GM10248 (cell line): Measurements from ENCODE around the gene DQX1.

Experiments
- CTCF ChIA-PET: fragments of 300-600 bp; sonication (Branson Sonifier 250); formaldehyde crosslinking; extraction: SDS; loops from one replicate; lab custom pipeline; 2021; ENCODE audit warnings: antibody characterized with exemption; lab: Yijun Ruan, JAX
- POLR2A ChIA-PET: fragments of 350-650 bp; sonication (Branson Sonifier 250); formaldehyde crosslinking; extraction: SDS; loops from one replicate; lab custom pipeline; 2020; ENCODE audit warnings: antibody characterized with exemption; lab: Yijun Ruan, JAX
- DNase-seq: peaks from one replicate; pipeline ENCODE4 v3.0.0; 2012; ENCODE audit errors: extremely low spot score
- CTCF ChIP-seq: IDR thresholded peaks from 2 replicates; pipeline ENCODE4 v1.5.1; 2012; ENCODE audit warnings: mild to moderate bottlenecking, low read depth; ENCODE audit errors: extremely low read depth, missing control alignments, control extremely low read depth

Gene DQX1

GRCh38 chr2:74525717-74526648 is at the start of gene DQX1:
Gene DQX1 (minus strand): TSS chr2:74526231. CDS start chr2:74525729, 502 bp downstream.
- CTCF ChIA-PET = interaction anchor here (0.9 to 9.3 kb wide), 5 partner anchors 17 to 62 kb away, joined by 3 to 76 read pairs (median 3); partner anchors contain the start of genes CCDC142 and TTC31
- TF ChIP-seq CTCF = no peak
- POLR2A ChIA-PET = interaction anchor here (0.6 to 1.1 kb wide), 2 partner anchors 13 to 59 kb away, joined by 3 to 4 read pairs; no protein-coding TSS in a partner anchor
- peak; percentile 67 for DNase-seq

- CTCF ChIA-PET = interaction anchor here (1.2 to 11.2 kb wide), 8 partner anchors 8 to 118 kb away, joined by 3 to 188 read pairs (median 12); partner anchors contain the start of genes CCDC142, TTC31 and WBP1
- no peak for DNase-seq
- POLR2A ChIA-PET = no interaction called here
- no peak for TF ChIP-seq CTCF
Measured at GRCh38 chr2:74575320-74575719, 49.3 kb upstream of the DQX1 start.

- POLR2A ChIA-PET = no interaction called here
- DNase-seq = peak; percentile 40
- CTCF ChIA-PET = interaction anchor here (1.4 to 11.2 kb wide), 8 partner anchors 13 to 117 kb away, joined by 3 to 188 read pairs (median 5); partner anchors contain the start of genes CCDC142, TTC31 and WBP1
- no peak for TF ChIP-seq CTCF
Measured at GRCh38 chr2:74573747-74574562, 47.9 kb upstream of the DQX1 start.

- no peak for DNase-seq
- TF ChIP-seq CTCF = peak; percentile 35
- CTCF ChIA-PET = interaction anchor here (0.6 to 11.2 kb wide), 10 partner anchors 8 to 181 kb away, joined by 3 to 188 read pairs (median 4); partner anchors contain the start of genes CCDC142 and TTC31
- POLR2A ChIA-PET = no interaction called here
Measured at GRCh38 chr2:74572178-74572925, 46.3 kb upstream of the DQX1 start.

- peak; percentile 70 for DNase-seq
- ChIA-PET CTCF (interaction anchor here (1.2 to 11.2 kb wide), 9 partner anchors 9 to 89 kb away, joined by 3 to 188 read pairs (median 4); partner anchors contain the start of genes CCDC142 and TTC31), POLR2A (no interaction called here)
- TF ChIP-seq CTCF = no peak
Measured at GRCh38 chr2:74571058-74571457, 45.0 kb upstream of the DQX1 start.
